Measurements from ENCODE around the gene CRYBB1. TPM values are rescaled to one million over a fixed set of nuclear protein-coding genes. Genes with fewer than 3 reads are reported as not detected.

The CRYBB1 gene
- total and polyA plus RNA-seq, 4 donors: 0.17 to 2.3 (median 0.32) TPM; not detected in 1

- peaks cover 0 to 2% (median 0%) of the 10 kb centered on the region in 4 donors for H3K27me3 ChIP-seq (ENCODE audit: control insufficient read depth in 4 of 4, insufficient read depth in 4 of 4, low read length in 3 of 4)
- H3K9ac ChIP-seq (ENCODE audit: low read depth in 1 of 2, low read length in 2 of 2): no peak overlapping the region
- no peaks in the 10 kb centered on the region for H3K9me3 ChIP-seq (ENCODE audit: control insufficient read depth in 4 of 4, low read length in 3 of 4)
- WGBS: 58% methylated on average over 10 of the region's 10 CpGs
- no peak overlapping the region for H3K4me3 ChIP-seq (ENCODE audit: low read depth in 1 of 3, low read length in 3 of 3)
- peaks cover 0 to 2% (median 0%) of the 10 kb centered on the region in 4 donors for H3K4me1 ChIP-seq (ENCODE audit: control insufficient read depth in 4 of 4, insufficient read depth in 4 of 4, low read length in 3 of 4)
- H3K36me3 ChIP-seq (ENCODE audit: control insufficient read depth in 4 of 4, insufficient read depth in 3 of 4, low read depth in 1 of 4, low read length in 3 of 4): no peaks in the 10 kb centered on the region
- no peak for DNase-seq (ENCODE audit: low spot score)
- H3K27ac ChIP-seq (ENCODE audit: low read depth in 1 of 2, low read length in 2 of 2): no peak overlapping the region
- TF ChIP-seq CTCF (IDR thresholded peaks at IDR 0.05; ENCODE audit: low read depth, low read length, missing input control) (no peak), TAF1 (conservative IDR thresholded peaks at IDR 0.05) (no peak), RXRA (IDR thresholded peaks at IDR 0.05) (no peak), GABPA (IDR thresholded peaks at IDR 0.05 in 1 of 2, conservative IDR thresholded peaks at IDR 0.05 in 1 of 2) (no peak), EGR1 (IDR thresholded peaks at IDR 0.05; ENCODE audit: low read depth in 2 of 2) (no peak), HNF4A (conservative IDR thresholded peaks at IDR 0.05) (no peak), ZBTB33 (IDR thresholded peaks at IDR 0.05) (no peak), JUND (IDR thresholded peaks at IDR 0.05) (no peak), NR2F2 (IDR thresholded peaks at IDR 0.05) (no peak), SP1 (IDR thresholded peaks at IDR 0.05) (no peak), FOXA2 (IDR thresholded peaks at IDR 0.05) (no peak)
- TF ChIP-seq, protein P1, sequence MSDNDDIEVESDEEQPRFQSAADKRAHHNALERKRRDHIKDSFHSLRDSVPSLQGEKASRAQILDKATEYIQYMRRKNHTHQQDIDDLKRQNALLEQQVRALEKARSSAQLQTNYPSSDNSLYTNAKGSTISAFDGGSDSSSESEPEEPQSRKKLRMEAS (IDR thresholded peaks at IDR 0.05): no peak
These were observed 34.0 kb upstream of the CRYBB1 start for GRCh38 chr22:26651815-26652214.

- no peak for DNase-seq (ENCODE audit: low spot score)
- WGBS: 76% methylated on average over 6 of the region's 6 CpGs
These were observed 33.0 kb upstream of the CRYBB1 start for GRCh38 chr22:26650722-26651421.

More at GRCh38 chr22:26650722-26651421, 33.0 kb upstream of the CRYBB1 start:
- H3K27me3 ChIP-seq (ENCODE audit: control insufficient read depth in 4 of 4, insufficient read depth in 4 of 4, low read length in 3 of 4): peaks cover 0 to 2% (median 0%) of the 10 kb centered on the region in 4 donors
- H3K36me3 ChIP-seq (ENCODE audit: control insufficient read depth in 4 of 4, insufficient read depth in 3 of 4, low read depth in 1 of 4, low read length in 3 of 4): no peaks in the 10 kb centered on the region
- H3K9ac ChIP-seq (ENCODE audit: low read depth in 1 of 2, low read length in 2 of 2): no peak overlapping the region
- H3K9me3 ChIP-seq (ENCODE audit: control insufficient read depth in 4 of 4, low read length in 3 of 4): no peaks in the 10 kb centered on the region
- peaks cover 0 to 2% (median 0%) of the 10 kb centered on the region in 4 donors for H3K4me1 ChIP-seq (ENCODE audit: control insufficient read depth in 4 of 4, insufficient read depth in 4 of 4, low read length in 3 of 4)
- no peak overlapping the region for H3K27ac ChIP-seq (ENCODE audit: low read depth in 1 of 2, low read length in 2 of 2)
- H3K4me3 ChIP-seq (ENCODE audit: low read depth in 1 of 3, low read length in 3 of 3): no peak overlapping the region
- TF ChIP-seq FOXA2 (IDR thresholded peaks at IDR 0.05) (no peak), JUND (IDR thresholded peaks at IDR 0.05) (no peak), HNF4A (conservative IDR thresholded peaks at IDR 0.05) (no peak), EGR1 (IDR thresholded peaks at IDR 0.05; ENCODE audit: low read depth in 2 of 2) (no peak), RAD21 (IDR thresholded peaks at IDR 0.05) (no peak), RXRA (IDR thresholded peaks at IDR 0.05) (no peak), HNF4G (IDR thresholded peaks at IDR 0.05) (no peak), SP1 (IDR thresholded peaks at IDR 0.05) (no peak), REST (IDR thresholded peaks at IDR 0.05) (no peak), FOXA1 (IDR thresholded peaks at IDR 0.05) (no peak), NR2F2 (IDR thresholded peaks at IDR 0.05) (no peak)
- TF ChIP-seq, protein P1 (IDR thresholded peaks at IDR 0.05): no peak
- TF ChIP-seq, protein P2, sequence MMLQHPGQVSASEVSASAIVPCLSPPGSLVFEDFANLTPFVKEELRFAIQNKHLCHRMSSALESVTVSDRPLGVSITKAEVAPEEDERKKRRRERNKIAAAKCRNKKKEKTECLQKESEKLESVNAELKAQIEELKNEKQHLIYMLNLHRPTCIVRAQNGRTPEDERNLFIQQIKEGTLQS (IDR thresholded peaks at IDR 0.05): no peak

Measured in liver (tissue), 9 donors.